NCI-H187 treated with DMSO at 0.1 percent for 48 hours (cell line): ENCODE measurements around the gene QSOX2.

Source experiments
- DNase-seq: peaks from one replicate; lab custom pipeline; 2025; lab: John Stamatoyannopoulos, UW

QSOX2 gene

DNA sequence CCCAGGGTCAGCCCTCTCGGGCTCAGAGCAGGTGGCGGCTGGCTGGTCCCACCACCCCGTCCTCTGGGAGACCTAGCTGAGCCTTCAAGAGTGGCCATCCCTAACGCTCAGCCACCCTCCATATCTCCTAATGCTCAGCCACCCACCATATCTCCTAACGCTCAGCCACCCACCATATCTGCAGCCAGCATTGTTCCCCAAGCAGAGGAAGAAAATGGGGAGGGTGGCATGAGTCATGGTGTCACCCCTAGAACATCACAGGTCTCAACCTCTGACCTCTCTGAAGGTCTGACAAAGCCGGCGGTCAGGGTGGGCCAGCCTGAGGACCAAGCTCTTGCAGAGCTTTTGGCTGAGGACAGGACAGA is 55.4 kb downstream of the QSOX2 start:
- DNase-seq = no peak

DNA sequence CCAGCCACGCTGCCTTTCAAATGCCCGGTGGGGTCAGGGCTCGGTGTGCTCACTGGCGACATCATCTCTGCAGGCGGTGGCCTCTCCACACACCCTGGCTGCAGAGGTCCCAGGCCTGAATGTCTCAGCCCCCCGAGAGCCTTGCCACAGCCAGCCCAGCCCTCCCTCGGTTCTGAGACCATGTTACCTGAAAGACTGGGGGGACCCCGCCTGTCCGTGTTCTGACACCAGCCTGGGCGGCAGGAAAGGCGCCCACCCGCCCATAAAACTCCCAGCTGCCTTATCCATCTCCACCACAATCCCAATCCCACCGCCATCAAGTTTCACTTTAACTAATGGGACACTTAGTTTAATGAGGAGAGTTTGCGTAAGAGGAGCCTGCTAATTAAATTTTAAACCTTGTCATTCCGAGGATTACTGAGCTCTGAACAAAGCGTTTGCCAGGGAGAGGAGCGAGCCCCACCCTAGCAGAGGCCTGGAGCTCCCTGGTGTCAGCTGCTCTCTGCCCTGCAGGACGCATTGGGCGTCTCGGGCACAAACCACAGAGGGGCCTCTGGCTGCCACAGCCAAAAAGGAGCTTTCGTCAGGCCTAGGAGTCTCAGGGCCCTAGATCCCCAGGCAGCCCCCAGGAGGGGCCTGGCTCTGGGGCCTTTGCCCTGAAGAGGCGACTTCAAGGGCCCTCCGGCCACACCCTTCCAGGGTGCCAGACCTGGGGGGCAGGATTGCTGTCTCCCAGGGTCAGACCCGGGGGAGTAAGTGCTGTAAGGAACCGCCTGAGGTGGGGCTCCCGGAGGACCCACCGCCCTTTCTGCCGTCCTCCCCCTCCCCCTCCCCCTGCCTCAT is 56.0 kb downstream of the QSOX2 start:
- no peak for DNase-seq

DNA sequence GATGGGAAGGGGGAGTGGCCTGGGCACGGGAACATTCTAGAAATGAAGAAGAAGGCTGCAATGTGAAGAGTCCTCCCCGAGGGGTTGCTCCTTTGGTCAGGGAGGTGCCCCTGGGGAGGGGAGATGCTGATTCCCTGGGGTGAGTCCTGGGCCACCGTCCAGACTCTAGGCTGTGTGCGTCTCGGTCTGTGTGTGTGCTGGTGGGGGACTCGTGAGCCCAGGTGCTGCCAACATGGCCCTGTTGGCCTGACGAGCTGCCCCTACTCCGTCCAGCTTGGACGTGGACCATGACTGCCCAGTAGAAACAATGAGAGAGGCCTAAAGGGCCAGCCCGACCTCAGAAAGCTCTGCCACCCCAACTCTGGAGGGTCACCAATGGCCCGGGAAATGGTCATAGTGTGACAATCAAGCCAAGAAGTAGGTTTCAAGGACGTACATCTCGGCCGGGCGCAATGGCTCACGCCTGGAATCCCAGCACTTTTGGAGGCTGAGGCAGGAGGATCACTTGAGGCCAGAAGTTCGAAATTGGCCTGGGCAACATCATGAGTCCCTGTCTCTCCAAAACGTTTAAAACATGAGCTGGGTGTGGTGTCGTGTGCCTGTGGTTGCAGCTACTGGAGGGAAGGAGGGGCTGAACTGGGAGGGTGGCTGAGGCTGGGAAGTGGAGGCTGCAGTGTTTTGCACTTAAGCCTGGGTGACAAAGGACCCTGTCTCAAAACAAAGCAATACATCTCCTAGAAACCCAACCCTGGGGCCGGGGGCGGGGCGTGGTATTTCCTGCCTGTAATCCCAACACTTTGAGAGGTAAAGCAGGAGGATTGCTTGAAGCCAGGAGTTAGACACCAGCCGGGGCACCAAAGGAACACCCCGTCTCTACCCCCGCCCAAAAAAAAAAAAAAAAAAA is 57.7 kb downstream of the QSOX2 start:
- DNase-seq = no peak

GRCh38 chr9:136187197-136187596 is 58.4 kb downstream of the QSOX2 start:
- DNase-seq = no peak

GRCh38 chr9:136186386-136186785 is 59.2 kb downstream of the QSOX2 start:
- DNase-seq = no peak

- no peak for DNase-seq
Measured at GRCh38 chr9:136185596-136186366, 59.8 kb downstream of the QSOX2 start.

DNA sequence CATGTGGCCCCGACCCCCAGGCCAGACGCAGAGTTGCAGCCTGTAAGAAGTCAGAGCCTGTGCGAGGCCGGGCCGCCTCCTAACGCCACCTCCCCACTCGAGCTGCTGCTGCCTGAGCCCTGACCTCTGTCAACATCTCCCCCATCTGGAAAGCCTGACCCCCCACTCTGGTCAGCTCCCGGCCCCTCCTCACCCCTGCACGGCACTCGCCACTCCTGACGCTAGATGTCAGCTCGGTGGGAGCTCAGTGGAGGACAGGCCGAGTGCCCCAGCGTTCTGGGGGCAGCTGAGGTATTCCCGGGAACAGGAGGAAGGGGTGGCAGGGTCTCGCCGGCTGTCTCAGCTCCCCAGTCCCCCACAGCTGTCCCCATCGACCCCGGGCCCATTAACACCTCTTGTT is 60.5 kb downstream of the QSOX2 start:
- DNase-seq = no peak

- DNase-seq = no peak
Measured at GRCh38 chr9:136182850-136183422, 62.7 kb downstream of the QSOX2 start.

DNA sequence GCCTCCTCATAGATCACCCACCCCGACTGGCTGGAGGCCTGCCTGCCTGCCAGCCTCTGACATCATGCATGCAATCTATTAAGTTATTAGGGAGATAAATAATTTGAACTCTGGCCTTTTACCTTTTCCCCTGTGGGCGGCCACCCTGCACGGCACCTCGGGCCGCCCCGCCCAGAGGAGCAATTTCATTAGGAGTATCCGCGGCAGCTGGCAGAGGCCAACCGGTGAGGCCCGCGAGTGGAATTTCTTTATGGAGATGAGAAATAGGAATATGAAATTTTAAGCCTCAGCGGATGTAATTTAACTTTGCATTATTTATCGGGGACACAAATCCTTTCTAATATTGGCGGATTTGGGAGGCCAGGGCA is 63.2 kb downstream of the QSOX2 start:
- DNase-seq = no peak

DNA sequence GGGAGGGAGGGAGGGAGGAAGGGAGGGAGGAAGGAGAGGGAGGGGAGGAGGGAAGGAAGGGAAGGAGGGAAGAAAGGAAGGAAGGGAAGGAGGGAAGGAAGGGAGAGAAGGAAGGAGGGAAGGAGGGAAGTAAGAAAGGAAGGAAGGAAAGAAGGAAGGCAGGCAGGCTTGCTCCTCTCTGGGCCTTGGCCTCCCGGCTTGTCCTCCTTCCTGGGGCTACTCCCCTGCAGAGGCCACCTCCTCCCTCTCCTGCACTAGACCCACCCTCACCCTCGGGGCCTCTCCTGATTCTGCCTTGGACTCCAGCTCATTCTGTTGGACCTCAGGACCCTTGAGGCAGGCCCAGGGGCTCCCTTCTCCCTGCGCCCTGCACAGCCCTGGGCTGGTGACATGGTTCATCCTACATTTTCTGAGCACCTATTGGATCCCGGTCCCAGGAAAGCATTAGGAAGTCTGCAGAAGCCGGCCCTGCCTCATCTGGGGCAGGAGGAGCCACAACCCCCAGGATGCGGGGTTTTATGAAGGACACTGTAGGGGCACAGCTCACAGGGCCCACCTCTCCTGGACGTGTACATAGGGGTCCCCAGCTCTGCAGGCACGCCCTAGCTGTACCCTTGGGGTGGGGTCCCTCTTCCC is 63.7 kb downstream of the QSOX2 start:
- DNase-seq = no peak

DNA sequence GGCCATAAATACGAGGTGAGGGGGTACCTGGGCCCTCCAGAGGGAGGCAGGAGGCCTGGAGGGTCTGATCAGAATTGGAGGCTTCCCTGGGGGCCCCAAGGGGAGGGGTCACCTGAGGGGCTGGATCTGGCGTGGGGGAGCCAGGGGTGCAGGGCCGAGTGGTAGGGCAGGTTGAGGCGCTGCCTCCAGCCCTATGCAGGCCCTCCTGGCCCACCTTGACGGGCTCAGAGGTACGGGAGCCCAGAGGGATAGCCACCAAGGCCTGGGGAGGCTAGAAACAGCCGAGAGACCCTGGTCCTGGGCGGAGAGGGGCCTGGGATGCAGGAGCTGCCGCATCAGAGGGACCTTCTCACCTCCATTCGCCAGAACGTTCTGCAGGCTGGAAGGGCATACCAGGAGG is 65.0 kb downstream of the QSOX2 start:
- no peak for DNase-seq

DNA sequence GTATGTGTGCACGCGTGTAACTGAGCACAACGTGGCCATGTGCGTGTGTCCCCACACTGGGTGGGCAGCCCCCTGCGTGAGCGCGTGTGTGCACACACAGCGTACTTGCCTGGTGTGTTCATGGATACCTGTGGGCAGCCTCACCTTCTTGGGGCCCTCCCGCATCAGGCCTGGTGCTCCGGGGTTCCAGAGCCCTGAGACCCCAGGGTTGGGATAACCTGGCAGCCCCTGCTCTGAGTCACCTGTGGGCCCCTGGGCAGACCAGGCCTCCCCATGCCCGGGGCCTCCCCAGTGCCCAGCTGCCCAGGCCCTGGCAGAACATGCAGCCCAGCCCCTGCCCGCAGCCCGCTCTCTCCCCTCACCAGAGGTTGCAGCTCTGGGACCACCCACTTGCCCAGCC is 65.9 kb downstream of the QSOX2 start:
- DNase-seq = no peak

DNA sequence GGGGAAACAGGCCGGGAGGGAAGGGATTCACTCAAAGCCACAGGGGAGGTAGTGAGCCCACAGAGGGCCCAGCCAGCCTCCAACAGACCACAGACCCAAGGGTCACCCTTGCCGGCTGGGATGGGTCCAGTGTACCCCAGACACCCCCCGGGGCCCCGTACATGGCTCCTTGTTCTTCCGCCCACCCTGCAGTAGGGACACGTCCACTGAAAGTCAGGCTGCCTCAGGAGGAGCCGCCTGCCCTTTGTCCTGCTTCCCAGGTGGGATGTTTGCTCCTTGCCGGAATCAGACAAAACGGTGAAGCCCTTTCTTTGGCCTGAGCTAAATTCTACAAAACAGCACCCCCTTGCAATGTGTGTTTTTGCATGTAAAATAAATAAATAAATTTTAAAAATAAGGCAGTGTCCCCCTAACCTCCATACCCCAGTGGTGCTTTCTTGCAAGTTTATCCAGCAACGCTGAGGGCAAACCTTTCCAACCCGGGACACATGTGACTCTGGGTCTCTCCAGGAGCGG is 66.5 kb downstream of the QSOX2 start:
- no peak for DNase-seq

DNA sequence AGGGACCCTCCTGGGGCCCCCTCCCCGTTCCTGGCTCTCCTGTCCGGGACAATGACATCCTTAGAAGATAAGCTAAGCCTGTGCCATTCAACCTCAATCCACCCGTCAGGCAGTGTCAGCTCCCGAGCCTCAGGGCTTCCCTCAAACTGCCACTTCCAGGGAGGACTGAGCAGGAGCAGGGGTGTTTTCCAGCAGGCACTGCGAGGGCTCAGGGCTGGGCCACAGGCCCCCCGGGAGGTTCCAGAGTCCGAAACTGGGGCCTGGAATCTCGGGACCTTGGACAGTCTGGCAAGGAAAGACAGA is 66.9 kb downstream of the QSOX2 start:
- no peak for DNase-seq

DNA sequence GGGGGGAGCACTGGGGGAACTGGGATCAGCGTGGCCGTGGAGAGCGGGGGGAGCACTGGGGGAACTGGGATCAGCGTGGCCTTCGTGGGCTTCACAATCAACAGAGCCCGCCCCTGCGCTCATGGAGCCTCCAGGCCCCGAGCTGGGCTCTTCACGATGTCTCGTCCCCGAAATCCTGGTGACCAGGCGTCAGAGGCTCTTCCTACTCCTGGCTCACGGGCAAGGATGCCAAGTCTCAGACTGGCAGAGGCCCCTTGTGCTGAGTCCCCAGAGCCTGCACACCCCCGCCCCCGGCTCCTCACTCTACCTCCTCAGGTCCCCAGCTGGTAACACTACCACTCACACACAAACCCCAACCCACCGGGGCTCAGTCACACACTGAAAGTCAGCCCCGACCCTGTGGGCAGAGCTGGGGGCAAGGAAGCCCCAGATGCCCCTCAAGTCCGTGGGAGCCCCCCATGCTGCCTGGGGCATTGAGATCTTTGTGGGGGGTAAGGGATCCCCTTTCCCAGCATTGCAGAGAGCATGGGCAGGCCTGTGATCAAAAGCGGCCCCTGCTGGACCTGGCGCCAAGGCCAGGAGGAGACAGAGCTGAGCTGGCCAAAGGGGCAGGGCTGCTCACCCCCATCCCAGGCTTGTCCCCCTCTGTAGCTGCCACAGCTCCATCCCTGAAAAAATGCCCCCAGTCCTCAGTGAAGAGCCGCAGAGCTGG is 67.4 kb downstream of the QSOX2 start:
- no peak for DNase-seq

- DNase-seq = no peak
Measured at GRCh38 chr9:136177224-136177623, 68.4 kb downstream of the QSOX2 start.

- no peak for DNase-seq
Measured at GRCh38 chr9:136175616-136176197, 69.9 kb downstream of the QSOX2 start.

GRCh38 chr9:136174779-136175615 is 70.6 kb downstream of the QSOX2 start:
- DNase-seq = no peak

DNA sequence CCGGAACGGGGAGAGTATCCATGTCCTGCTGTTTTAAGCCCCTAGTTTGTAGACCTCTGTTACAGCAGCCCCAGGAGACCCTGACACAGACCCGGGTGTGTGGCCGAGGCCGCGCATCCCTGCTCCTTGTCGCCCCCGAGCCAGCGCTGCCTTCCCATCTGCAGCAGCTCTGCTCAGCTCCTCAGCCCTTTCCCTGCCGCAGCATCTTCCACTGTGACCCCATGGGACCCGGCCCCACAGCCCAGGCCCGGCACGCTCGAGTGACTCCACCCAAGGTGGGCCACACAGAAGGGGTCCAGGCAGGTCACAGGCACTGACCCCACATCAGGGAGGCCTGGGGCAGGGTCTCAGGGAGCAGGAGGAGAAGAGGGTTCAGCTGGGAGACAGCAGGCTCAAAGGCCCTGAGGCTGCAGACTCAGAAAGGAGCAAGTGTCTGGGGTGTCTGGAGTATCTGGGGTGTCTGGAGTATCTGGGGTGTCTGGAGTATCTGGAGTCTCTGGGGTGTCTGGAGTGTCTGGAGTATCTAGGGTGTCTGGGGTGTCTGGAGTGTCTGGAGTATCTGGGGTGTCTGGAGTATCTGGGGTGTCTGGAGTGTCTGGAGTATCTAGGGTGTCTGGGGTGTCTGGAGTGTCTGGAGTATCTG is 71.8 kb downstream of the QSOX2 start:
- DNase-seq = no peak
